HG03139 (cell line): ENCODE results near the gene ETFB.

Source experiments
- ATAC-seq: cut with Tn5 transposase; IDR thresholded peaks from one replicate; pipeline ENCODE4 v1.9.1; 2021; ENCODE audit not compliant: unreplicated experiment

The ETFB gene

DNA sequence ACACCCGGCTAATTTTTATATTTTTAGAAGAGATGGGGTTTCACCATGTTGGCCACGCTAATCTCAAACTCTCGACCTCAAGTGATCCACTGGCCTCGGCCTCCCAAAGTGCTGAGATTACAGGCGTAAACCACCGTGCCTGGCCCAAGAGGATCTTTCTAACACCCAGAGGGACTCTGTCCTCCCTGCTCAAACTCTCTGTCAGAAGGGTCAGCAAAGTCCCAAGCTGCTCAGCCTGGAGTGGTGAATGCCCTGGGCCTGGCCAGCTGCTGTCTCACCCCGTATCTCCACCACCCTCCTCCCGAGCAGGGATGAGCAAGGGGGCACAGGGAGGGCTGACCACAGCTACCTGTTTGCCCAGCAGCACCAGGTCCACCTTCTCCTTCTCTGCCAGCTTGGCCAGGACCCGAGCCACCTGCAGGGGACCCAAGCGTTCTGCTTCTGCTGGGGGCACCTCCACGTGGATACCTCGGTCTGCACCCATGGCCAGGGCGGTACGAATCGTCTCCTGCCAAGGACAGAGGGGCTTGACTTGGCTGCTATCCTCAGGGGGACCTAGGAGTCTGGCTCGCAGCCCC, 13.3 kb downstream of the ETFB start:
- ATAC-seq: no peak

GRCh38 chr19:51351266-51351990, 14.8 kb downstream of the ETFB start:
- no peak for ATAC-seq

DNA sequence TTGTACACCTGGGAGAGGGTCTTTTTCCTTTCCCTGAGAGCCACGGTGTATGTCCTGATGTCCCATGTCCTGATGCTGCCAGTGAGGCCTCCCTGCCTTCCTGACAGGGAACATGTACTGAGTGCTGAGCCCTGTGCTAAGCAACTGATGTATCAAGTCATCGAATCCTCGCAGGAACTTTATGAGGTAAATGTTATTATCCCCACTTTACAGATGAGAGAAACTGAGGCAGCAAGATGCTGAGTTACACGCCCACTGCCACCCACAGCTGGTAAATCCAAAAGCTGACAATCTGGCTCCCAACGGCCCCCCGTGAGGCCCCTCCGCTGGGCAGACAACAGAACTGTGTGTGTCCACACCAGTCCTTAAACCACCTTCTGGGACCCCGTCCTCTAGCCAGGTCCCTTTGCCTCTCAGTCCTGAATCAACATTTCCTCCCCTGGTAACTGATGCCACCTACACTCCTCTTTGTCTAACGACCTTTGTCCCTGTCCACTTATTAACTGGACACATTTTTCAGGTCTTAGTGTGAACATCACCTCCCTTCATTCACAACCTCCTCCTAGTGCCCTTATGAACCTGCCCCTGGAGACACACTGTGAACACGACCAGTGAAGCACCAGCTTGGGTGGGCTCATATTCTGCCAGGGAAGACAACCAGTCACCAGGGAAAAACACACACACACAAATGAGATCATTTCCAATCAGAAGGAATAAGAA, 18.8 kb downstream of the ETFB start:
- no peak for ATAC-seq

DNA sequence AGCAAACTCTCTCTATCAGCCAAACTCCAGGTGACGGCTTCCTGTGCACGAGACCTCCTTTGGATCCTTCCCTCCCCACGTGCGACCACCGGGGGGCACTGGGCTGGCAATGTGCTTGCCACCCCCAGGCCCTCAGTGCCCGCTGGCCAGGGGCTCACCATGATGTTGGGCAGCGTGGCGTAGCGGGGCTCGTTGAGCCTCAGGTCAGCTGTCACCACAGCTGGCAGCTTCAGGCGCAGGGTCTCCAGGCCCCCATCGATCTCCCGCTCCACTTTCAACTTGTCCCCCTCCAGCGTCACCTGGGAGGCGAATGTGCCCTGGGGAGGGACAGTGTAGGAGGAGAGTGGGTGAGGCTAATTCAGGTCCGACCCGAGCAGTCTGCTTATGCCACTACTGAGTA, 19.4 kb downstream of the ETFB start:
- ATAC-seq: no peak

GRCh38 chr19:51345076-51345620, 21.0 kb downstream of the ETFB start:
- no peak for ATAC-seq

- ATAC-seq: no peak
Measured at GRCh38 chr19:51342631-51343569, 23.3 kb downstream of the ETFB start.

DNA sequence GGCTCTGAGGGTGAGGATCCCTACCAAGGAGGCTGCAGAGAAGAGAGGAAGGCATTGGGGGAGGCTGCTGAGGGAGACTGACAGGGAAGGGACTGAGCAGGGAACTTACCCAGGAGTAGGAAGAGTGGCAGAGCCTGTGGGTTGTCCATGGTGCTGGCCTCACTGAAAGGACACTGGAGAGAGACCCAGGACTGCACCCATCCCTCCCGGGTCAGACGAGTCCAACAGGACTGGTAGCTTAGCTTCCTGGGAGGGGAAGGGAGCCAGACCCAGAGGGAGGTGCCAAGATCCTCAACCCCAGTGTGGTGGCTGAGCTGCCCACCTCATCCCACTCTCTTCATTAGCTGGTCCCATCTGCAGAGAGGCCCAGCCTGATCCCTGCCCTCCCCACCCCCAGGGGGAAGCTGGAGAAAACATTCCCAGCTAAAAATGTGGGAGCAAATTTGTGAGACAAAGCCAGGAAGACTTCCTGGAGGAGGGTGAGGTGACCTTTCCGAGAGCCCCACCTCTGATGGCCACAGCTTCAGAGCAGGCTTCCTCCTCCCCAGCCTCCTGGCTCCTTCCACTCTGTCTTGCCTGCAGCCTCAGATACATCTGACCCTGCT, 24.1 kb downstream of the ETFB start, which contains the start of gene VSIG10L:
TSS of gene VSIG10L (minus strand) at position 164 of the 605 bp plus-strand sequence. CDS start at position 149, 15 bp downstream.
- no peak for ATAC-seq

GRCh38 chr19:51341066-51341465, 25.1 kb downstream of the ETFB start:
- ATAC-seq: no peak

- peak; percentile 48 for ATAC-seq
Measured at GRCh38 chr19:51339687-51340656, 26.2 kb downstream of the ETFB start.

DNA sequence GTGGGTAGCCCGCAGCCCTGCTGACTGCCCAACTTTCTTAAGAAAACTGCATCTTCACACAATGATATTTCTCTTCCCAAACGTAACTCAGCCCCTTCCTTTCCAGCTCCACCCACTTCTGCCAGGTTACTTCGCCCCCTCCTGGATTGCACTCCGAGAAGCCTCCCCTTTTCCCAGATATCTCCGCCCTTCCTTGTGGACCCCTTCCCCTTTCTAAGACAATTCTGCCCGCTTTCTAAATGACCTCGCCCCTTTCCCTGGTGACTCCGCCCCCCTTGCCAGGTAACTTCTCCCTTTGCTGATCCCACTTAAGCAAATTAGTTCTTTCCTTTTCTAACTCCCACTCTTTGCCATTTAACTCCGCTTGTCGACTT, 26.9 kb downstream of the ETFB start:
- ATAC-seq: no peak

DNA sequence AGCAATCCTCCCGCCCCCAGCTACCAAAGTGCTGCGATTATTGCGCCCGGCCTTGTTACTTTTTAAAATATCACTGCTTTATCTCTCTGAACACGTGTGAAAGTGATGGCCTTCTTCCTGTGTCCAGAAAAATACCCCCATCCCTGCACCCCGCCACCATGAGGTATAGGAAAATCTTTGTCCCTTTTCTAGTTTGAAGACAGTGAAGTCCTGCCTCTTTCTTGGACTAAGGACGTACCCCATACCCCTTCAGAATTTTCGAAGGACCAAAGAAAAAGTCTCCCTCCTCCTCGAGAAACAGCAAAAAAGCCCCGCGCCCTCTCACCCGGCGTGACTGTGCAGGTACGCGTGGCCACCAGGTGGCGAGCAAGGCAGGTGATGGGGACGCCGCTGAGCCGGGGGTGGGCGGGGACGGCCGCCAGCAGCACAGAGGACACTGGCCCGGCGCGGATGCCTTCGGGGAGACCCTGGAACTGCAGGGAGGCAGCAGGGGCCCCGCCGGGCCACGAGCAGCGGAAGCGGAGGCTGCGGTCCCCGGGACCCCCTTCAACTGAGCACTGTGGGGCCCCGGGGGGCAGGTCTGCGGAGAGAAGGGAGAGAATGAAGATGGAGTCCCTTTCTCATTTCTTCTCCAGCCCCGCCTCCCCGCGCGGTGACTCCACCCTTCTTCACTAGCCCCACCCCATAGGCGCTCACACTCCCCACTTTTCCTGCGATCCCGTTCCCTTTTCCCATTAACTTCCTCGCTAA, 27.4 kb downstream of the ETFB start:
- no peak for ATAC-seq

GRCh38 chr19:51337861-51338562, 28.2 kb downstream of the ETFB start:
- no peak for ATAC-seq

GRCh38 chr19:51337141-51337860, 28.9 kb downstream of the ETFB start:
- no peak for ATAC-seq

DNA sequence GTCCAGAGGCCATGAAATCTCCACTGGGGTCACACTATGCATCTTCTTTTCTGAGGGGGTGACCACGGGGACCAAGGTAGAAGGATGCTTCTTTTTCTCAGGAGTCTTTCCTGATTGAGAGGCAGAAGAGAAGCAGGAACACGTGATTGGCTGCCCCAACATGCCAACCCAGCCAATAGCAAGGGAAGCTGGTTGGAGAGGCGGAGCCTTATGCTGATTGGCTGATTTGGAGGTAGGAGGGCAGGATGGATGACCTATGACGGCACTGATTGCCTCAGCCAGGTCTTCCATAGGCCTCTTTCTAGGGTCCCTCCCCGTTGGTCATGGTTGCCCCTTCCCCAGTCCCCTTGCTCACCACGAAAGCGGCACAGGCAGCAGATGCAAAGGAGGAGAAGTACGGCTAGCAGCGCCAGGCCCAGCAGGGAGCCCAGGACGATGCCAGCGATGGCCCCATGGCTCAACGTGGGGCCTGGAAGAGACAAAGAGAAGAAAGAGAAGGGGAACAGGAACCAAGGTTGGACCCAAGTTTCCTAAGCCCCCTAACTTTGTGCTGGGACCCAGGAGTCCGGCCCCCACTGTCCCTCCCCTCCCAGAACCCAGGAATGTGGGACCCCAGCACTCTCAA, 32.2 kb downstream of the ETFB start:
- no peak for ATAC-seq

- no peak for ATAC-seq
Measured at GRCh38 chr19:51331716-51332115, 34.5 kb downstream of the ETFB start.

DNA sequence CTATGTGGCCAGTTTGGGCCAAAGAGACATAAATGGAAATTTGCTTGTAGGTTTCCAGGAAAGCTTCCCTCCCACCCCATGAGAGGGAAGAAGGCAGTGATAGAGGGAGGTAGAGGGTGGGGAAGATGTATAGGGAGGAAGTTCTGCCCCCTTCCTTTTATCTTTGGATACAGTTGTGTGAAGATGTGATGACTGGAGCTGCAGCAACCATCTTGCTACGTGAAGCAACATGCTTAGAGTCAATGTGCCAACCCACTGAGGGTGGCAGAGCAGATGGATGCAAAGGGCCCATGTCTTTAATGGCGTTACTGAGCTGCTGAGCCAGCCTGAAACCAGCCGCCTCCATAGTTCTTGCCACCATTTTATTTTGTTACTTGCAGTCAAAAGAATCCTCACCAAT, 35.0 kb downstream of the ETFB start:
- no peak for ATAC-seq

DNA sequence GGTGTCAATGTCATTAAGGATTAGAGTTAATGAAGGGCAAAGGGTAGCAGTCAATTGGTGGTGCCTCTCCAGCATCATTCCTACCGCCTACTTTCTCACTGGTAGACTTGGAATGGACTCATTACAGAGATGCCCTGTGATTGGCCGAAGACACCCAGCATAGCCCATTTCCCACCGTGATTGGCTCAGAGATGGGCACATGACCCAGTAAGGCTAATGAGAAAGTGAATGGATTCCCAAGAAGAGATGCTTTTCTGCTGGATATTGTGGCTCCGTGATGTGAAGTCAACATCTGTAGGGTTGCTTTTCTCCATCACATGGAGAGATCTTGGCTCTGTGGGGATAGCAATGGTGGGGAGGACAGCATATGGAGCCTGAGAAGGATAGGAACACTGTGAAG, 35.8 kb downstream of the ETFB start:
- no peak for ATAC-seq
